Right atrium auricular region (tissue), 2 donors: ENCODE data around the gene IYD. TPM values are rescaled to one million over a fixed set of nuclear protein-coding genes. Genes with fewer than 3 reads are reported as not detected.

Experiments used
- DNase-seq: peaks from one replicate; pipeline ENCODE4 v3.0.0-alpha.2; 2019; ENCODE audit warnings: low spot score
- H3K27ac ChIP-seq, 2 donors: fragments of 200-600 bp; sonication (generic); 1 replicate in 1 of 2; 2 replicates in 1 of 2; pipeline ENCODE4 v1.5.1; 2016 to 2019
- H3K27me3 ChIP-seq, 2 donors: fragments of 200-600 bp; sonication (generic); one replicate each; pipeline versions ENCODE4 v1.5.1 to v1.6.0; 2017 to 2019
- H3K36me3 ChIP-seq: fragments of 200-600 bp; sonication (generic); one replicate; pipeline ENCODE4 v1.5.1; 2016
- H3K4me1 ChIP-seq, 2 donors: fragments of 200-600 bp; sonication (generic); one replicate each; pipeline versions ENCODE4 v1.5.1 to v1.6.0; 2017 to 2019
- H3K4me3 ChIP-seq, 2 donors: fragments of 200-600 bp; sonication (generic); 1 replicate in 1 of 2; 2 replicates in 1 of 2; pipeline ENCODE4 v1.5.1; 2017 to 2019; ENCODE audit warnings: mild to moderate bottlenecking in 1 of 2, moderate library complexity in 1 of 2
- H3K9me3 ChIP-seq, 2 donors: fragments of 200-600 bp; sonication (generic); one replicate each; pipeline ENCODE4 v1.5.1; 2019
- CTCF ChIP-seq, 2 donors: fragments of 200-600 bp; sonication (generic); IDR thresholded peaks; one replicate each; pipeline ENCODE4 v1.5.1; 2019; ENCODE audit warnings: antibody characterized with exemption in 2 of 2
- total RNA-seq, 2 donors: library from RNA; depleted of rRNA; stranded (reverse); fragments of >200 nt; gene quantifications; one replicate each; pipeline ENCODE4 v1.1.0, GENCODE V29; 2016

IYD gene
- total RNA-seq, 2 donors from 2014 or later: not detected

- Histone ChIP-seq H3K9me3 (no peaks in the 10 kb centered on the region), H3K4me1 (no peaks in the 10 kb centered on the region), H3K27me3 (no peaks in the 10 kb centered on the region), H3K36me3 (no peaks in the 10 kb centered on the region), H3K27ac (no peak overlapping the region), H3K4me3 (no peak overlapping the region)
- TF ChIP-seq CTCF (IDR thresholded peaks at IDR 0.05): no peak
- DNase-seq: no peak
Observed at GRCh38 chr6:150352321-150353296, 16.2 kb upstream of the IYD start.

GRCh38 chr6:150353445-150353844 lies 15.4 kb upstream of the IYD start:
- H3K36me3 ChIP-seq: no peaks in the 10 kb centered on the region
- no peaks in the 10 kb centered on the region for H3K27me3 ChIP-seq
- H3K9me3 ChIP-seq: no peaks in the 10 kb centered on the region
- H3K4me3 ChIP-seq: no peak overlapping the region
- no peak for DNase-seq
- no peak overlapping the region for H3K27ac ChIP-seq
- H3K4me1 ChIP-seq: no peaks in the 10 kb centered on the region
- TF ChIP-seq CTCF (IDR thresholded peaks at IDR 0.05): no peak

GRCh38 chr6:150354754-150355571 lies 13.8 kb upstream of the IYD start:
- DNase-seq: no peak
- H3K27ac ChIP-seq: no peak overlapping the region
- no peaks in the 10 kb centered on the region for H3K9me3 ChIP-seq
- H3K4me3 ChIP-seq: no peak overlapping the region
- no peaks in the 10 kb centered on the region for H3K36me3 ChIP-seq
- no peaks in the 10 kb centered on the region for H3K4me1 ChIP-seq
- no peaks in the 10 kb centered on the region for H3K27me3 ChIP-seq
- no peak for TF ChIP-seq CTCF (IDR thresholded peaks at IDR 0.05)

GRCh38 chr6:150355932-150356331 lies 12.9 kb upstream of the IYD start:
- no peaks in the 10 kb centered on the region for H3K27me3 ChIP-seq
- no peak overlapping the region for H3K27ac ChIP-seq
- no peaks in the 10 kb centered on the region for H3K4me1 ChIP-seq
- DNase-seq: no peak
- no peaks in the 10 kb centered on the region for H3K36me3 ChIP-seq
- H3K4me3 ChIP-seq: no peak overlapping the region
- TF ChIP-seq CTCF (IDR thresholded peaks at IDR 0.05): no peak
- no peaks in the 10 kb centered on the region for H3K9me3 ChIP-seq

GRCh38 chr6:150361876-150362275 lies 6.9 kb upstream of the IYD start:
- H3K36me3 ChIP-seq: no peaks in the 10 kb centered on the region
- no peaks in the 10 kb centered on the region for H3K4me1 ChIP-seq
- H3K9me3 ChIP-seq: no peaks in the 10 kb centered on the region
- no peak for DNase-seq
- H3K27me3 ChIP-seq: no peaks in the 10 kb centered on the region
- no peak overlapping the region for H3K27ac ChIP-seq
- H3K4me3 ChIP-seq: no peak overlapping the region
- no peak for TF ChIP-seq CTCF (IDR thresholded peaks at IDR 0.05)
